Measurements from ENCODE around the gene CERS6. TPM values are rescaled to one million over a fixed set of nuclear protein-coding genes. Genes with fewer than 3 reads are reported as not detected.

The CERS6 gene
- total and polyA plus RNA-seq, 2 experiments from 2014 or later, result 7.4 to 35.0 TPM

- DNase-seq (ENCODE audit: low spot score) (no peak), ATAC-seq (no peak)
- H2AFZ ChIP-seq, result no peak overlapping the region
- H3K79me2 ChIP-seq (replicated peaks; ENCODE audit: insufficient read depth), result peaks cover 99% of the 10 kb centered on the region
- TF ChIP-seq CREB1 (CRISPR knock-in tag; IDR thresholded peaks at IDR 0.05; ENCODE audit: low read depth), result no peak
- no peak for TF ChIP-seq STAT1 (IDR thresholded peaks at IDR 0.05; ENCODE audit: unreplicated experiment)
- TF ChIP-seq EZH2phosphoT487 (IDR thresholded peaks at IDR 0.05; ENCODE audit: unreplicated experiment), result no peak
- no peak for TF ChIP-seq REST (IDR thresholded peaks at IDR 0.05; ENCODE audit: unreplicated experiment)
- TF ChIP-seq ZNF331 (CRISPR knock-in tag; IDR thresholded peaks at IDR 0.05; ENCODE audit: low read depth), result no peak
- no peak for TF ChIP-seq NANOG (IDR thresholded peaks at IDR 0.05; ENCODE audit: borderline replicate concordance)
- TF ChIP-seq EZH2 (IDR thresholded peaks at IDR 0.05; ENCODE audit: low read depth, unreplicated experiment), result no peak
- TF ChIP-seq CTCF (conservative IDR thresholded peaks at IDR 0.05; ENCODE audit: low read depth in 2 of 2), result no peak
- TF ChIP-seq ETS1 (IDR thresholded peaks at IDR 0.05), result no peak
- TF ChIP-seq POLR2AphosphoS5 (IDR thresholded peaks at IDR 0.05; ENCODE audit: low read depth), result no peak
- no peak for TF ChIP-seq ZNF114 (CRISPR knock-in tag; IDR thresholded peaks at IDR 0.05)
- no peak for TF ChIP-seq ZNF462 (CRISPR knock-in tag; IDR thresholded peaks at IDR 0.05)
- no peak for TF ChIP-seq JUNB (IDR thresholded peaks at IDR 0.05; ENCODE audit: unreplicated experiment)
- H3K4me1 ChIP-seq (ENCODE audit: insufficient read depth), result peaks cover 48% of the 10 kb centered on the region
- H3K36me3 ChIP-seq (ENCODE audit: insufficient read depth), result no peaks in the 10 kb centered on the region
- peaks cover 4% of the 10 kb centered on the region; the same call in 1 of the 2 replicates for H4K20me1 ChIP-seq (replicated peaks; ENCODE audit: insufficient read depth)
- no peaks in the 10 kb centered on the region for H3F3A ChIP-seq (replicated peaks; ENCODE audit: low read depth)
- H3K4me3 Mint-ChIP-seq, result no peak overlapping the region
- no peaks in the 10 kb centered on the region for H3K9me2 ChIP-seq (ENCODE audit: insufficient read depth)
- no peaks in the 10 kb centered on the region for H3K27me3 ChIP-seq (ENCODE audit: insufficient read depth)
- H3K4me2 ChIP-seq, result no peak overlapping the region
- no peak overlapping the region for H3K27ac ChIP-seq (ENCODE audit: low read depth)
- peaks cover 7% of the 10 kb centered on the region for H3K27me3 Mint-ChIP-seq (ENCODE audit: insufficient read depth, low read depth, poor library complexity)
- no peak overlapping the region for H3K27ac Mint-ChIP-seq
- H3K36me3 Mint-ChIP-seq (ENCODE audit: low read depth), result peaks cover 4% of the 10 kb centered on the region; the same call in 1 of the 3 replicates
- peaks cover 54% of the 10 kb centered on the region for H3K4me1 Mint-ChIP-seq
- 0 out of 3 replicates have a peak, but pooled peaks cover 6% of the 10 kb centered on the region for H3K9me3 Mint-ChIP-seq
- H3K4me3 ChIP-seq, result no peak overlapping the region
Measured at GRCh38 chr2:168482952-168483831, 27.1 kb downstream of the CERS6 start.
